Measurements from ENCODE around the gene PLA2G4C.
"Not testable (repeated sequence)": the region's sequence is repeated elsewhere in the genome, so short reads cannot be mapped to it uniquely, and the experiment has no call there.

Gene PLA2G4C

GRCh38 chr19:48090281-48090802 lies 20.3 kb downstream of the PLA2G4C start:
- Histone ChIP-seq H3K36me3 (ENCODE audit: control insufficient read depth, insufficient read depth, low read length) (no peaks in the 10 kb centered on the region), H3K27ac (ENCODE audit: low read length) (no peak overlapping the region)
- WGBS (ENCODE audit: insufficient coverage, insufficient read length): no CpG with 5 or more reads among the region's 5 CpGs

GRCh38 chr19:48088991-48089390 lies 21.6 kb downstream of the PLA2G4C start:
- H3K9me3 ChIP-seq (ENCODE audit: control insufficient read depth, insufficient read depth, low read length); H3K36me3 ChIP-seq (ENCODE audit: control insufficient read depth, insufficient read depth, low read length); H3K4me1 ChIP-seq (ENCODE audit: control insufficient read depth, insufficient read depth, low read length); DNase-seq (ENCODE audit: low read depth, low spot score); H3K27ac ChIP-seq (ENCODE audit: low read length); H3K27me3 ChIP-seq (ENCODE audit: control insufficient read depth, insufficient read depth, low read length); H3K4me3 ChIP-seq (ENCODE audit: low read length): not testable (repeated sequence)
- WGBS (ENCODE audit: insufficient coverage, insufficient read length): no CpG with 5 or more reads among the region's 6 CpGs

More at GRCh38 chr19:48090281-48090802, 20.3 kb downstream of the PLA2G4C start:
- no peak overlapping the region for H3K4me3 ChIP-seq (ENCODE audit: low read length)
- H3K27me3 ChIP-seq (ENCODE audit: control insufficient read depth, insufficient read depth, low read length): no peaks in the 10 kb centered on the region
- H3K4me1 ChIP-seq (ENCODE audit: control insufficient read depth, insufficient read depth, low read length): no peaks in the 10 kb centered on the region
- H3K9me3 ChIP-seq (ENCODE audit: control insufficient read depth, insufficient read depth, low read length): peaks cover 2% of the 10 kb centered on the region; the same call in 1 of the 2 replicates
- no peak for DNase-seq (ENCODE audit: low read depth, low spot score)

- Histone ChIP-seq H3K4me1 (ENCODE audit: control insufficient read depth, insufficient read depth, low read length) (no peaks in the 10 kb centered on the region), H3K27me3 (ENCODE audit: control insufficient read depth, insufficient read depth, low read length) (no peaks in the 10 kb centered on the region), H3K27ac (ENCODE audit: low read length) (no peak overlapping the region), H3K4me3 (ENCODE audit: low read length) (no peak overlapping the region), H3K36me3 (ENCODE audit: control insufficient read depth, insufficient read depth, low read length) (no peaks in the 10 kb centered on the region), H3K9me3 (ENCODE audit: control insufficient read depth, insufficient read depth, low read length) (no peaks in the 10 kb centered on the region)
- no peak for DNase-seq (ENCODE audit: low read depth, low spot score)
- WGBS (ENCODE audit: insufficient coverage, insufficient read length): no CpG with 5 or more reads among the region's 7 CpGs
Observed at GRCh38 chr19:48085904-48086864, 24.4 kb downstream of the PLA2G4C start.

- DNase-seq (ENCODE audit: low read depth, low spot score): no peak
- Histone ChIP-seq H3K9me3 (ENCODE audit: control insufficient read depth, insufficient read depth, low read length) (no peaks in the 10 kb centered on the region), H3K4me3 (ENCODE audit: low read length) (no peak overlapping the region), H3K4me1 (ENCODE audit: control insufficient read depth, insufficient read depth, low read length) (no peaks in the 10 kb centered on the region), H3K27ac (ENCODE audit: low read length) (no peak overlapping the region), H3K27me3 (ENCODE audit: control insufficient read depth, insufficient read depth, low read length) (no peaks in the 10 kb centered on the region), H3K36me3 (ENCODE audit: control insufficient read depth, insufficient read depth, low read length) (no peaks in the 10 kb centered on the region)
- WGBS (ENCODE audit: insufficient coverage, insufficient read length): no CpG with 5 or more reads among the region's 3 CpGs
Observed at GRCh38 chr19:48085076-48085475, 25.5 kb downstream of the PLA2G4C start.

- no peak overlapping the region for H3K27ac ChIP-seq (ENCODE audit: low read length)
- WGBS (ENCODE audit: insufficient coverage, insufficient read length): no CpG with 5 or more reads among the region's 5 CpGs
- H3K4me3 ChIP-seq (ENCODE audit: low read length): no peak overlapping the region
- no peaks in the 10 kb centered on the region for H3K27me3 ChIP-seq (ENCODE audit: control insufficient read depth, insufficient read depth, low read length)
- no peaks in the 10 kb centered on the region for H3K36me3 ChIP-seq (ENCODE audit: control insufficient read depth, insufficient read depth, low read length)
- H3K4me1 ChIP-seq (ENCODE audit: control insufficient read depth, insufficient read depth, low read length): no peaks in the 10 kb centered on the region
- H3K9me3 ChIP-seq (ENCODE audit: control insufficient read depth, insufficient read depth, low read length): no peaks in the 10 kb centered on the region
- no peak for DNase-seq (ENCODE audit: low read depth, low spot score)
Observed at GRCh38 chr19:48081106-48081505, 29.5 kb downstream of the PLA2G4C start.

GRCh38 chr19:48070177-48070769 lies 40.3 kb downstream of the PLA2G4C start:
- not testable (repeated sequence) for H3K27ac ChIP-seq (ENCODE audit: low read length); DNase-seq (ENCODE audit: low read depth, low spot score); H3K36me3 ChIP-seq (ENCODE audit: control insufficient read depth, insufficient read depth, low read length); H3K4me3 ChIP-seq (ENCODE audit: low read length); H3K27me3 ChIP-seq (ENCODE audit: control insufficient read depth, insufficient read depth, low read length); H3K4me1 ChIP-seq (ENCODE audit: control insufficient read depth, insufficient read depth, low read length); H3K9me3 ChIP-seq (ENCODE audit: control insufficient read depth, insufficient read depth, low read length)
- WGBS (ENCODE audit: insufficient coverage, insufficient read length): no CpG with 5 or more reads among the region's 3 CpGs

GRCh38 chr19:48069435-48069834 lies 41.2 kb downstream of the PLA2G4C start:
- no peak for DNase-seq (ENCODE audit: low read depth, low spot score)
- no CpG with 5 or more reads among the region's 2 CpGs for WGBS (ENCODE audit: insufficient coverage, insufficient read length)
- no peak overlapping the region for H3K27ac ChIP-seq (ENCODE audit: low read length)
- no peaks in the 10 kb centered on the region for H3K27me3 ChIP-seq (ENCODE audit: control insufficient read depth, insufficient read depth, low read length)
- no peak overlapping the region for H3K4me3 ChIP-seq (ENCODE audit: low read length)
- no peaks in the 10 kb centered on the region for H3K9me3 ChIP-seq (ENCODE audit: control insufficient read depth, insufficient read depth, low read length)
- H3K4me1 ChIP-seq (ENCODE audit: control insufficient read depth, insufficient read depth, low read length): no peaks in the 10 kb centered on the region
- no peaks in the 10 kb centered on the region for H3K36me3 ChIP-seq (ENCODE audit: control insufficient read depth, insufficient read depth, low read length)

GRCh38 chr19:48064509-48064908 lies 46.1 kb downstream of the PLA2G4C start:
- Histone ChIP-seq H3K9me3 (ENCODE audit: control insufficient read depth, insufficient read depth, low read length) (no peaks in the 10 kb centered on the region), H3K36me3 (ENCODE audit: control insufficient read depth, insufficient read depth, low read length) (no peaks in the 10 kb centered on the region), H3K4me3 (ENCODE audit: low read length) (no peak overlapping the region), H3K27ac (ENCODE audit: low read length) (no peak overlapping the region), H3K27me3 (ENCODE audit: control insufficient read depth, insufficient read depth, low read length) (no peaks in the 10 kb centered on the region), H3K4me1 (ENCODE audit: control insufficient read depth, insufficient read depth, low read length) (no peaks in the 10 kb centered on the region; the same call in 1 of the 2 replicates)
- DNase-seq (ENCODE audit: low read depth, low spot score): no peak
- WGBS (ENCODE audit: insufficient coverage, insufficient read length): no CpG with 5 or more reads among the region's 2 CpGs

- H3K36me3 ChIP-seq (ENCODE audit: control insufficient read depth, insufficient read depth, low read length): no peaks in the 10 kb centered on the region
- H3K9me3 ChIP-seq (ENCODE audit: control insufficient read depth, insufficient read depth, low read length): no peaks in the 10 kb centered on the region
- H3K27ac ChIP-seq (ENCODE audit: low read length): no peak overlapping the region
- no CpG with 5 or more reads among the region's 37 CpGs for WGBS (ENCODE audit: insufficient coverage, insufficient read length)
- no peak overlapping the region for H3K4me3 ChIP-seq (ENCODE audit: low read length)
- no peak for DNase-seq (ENCODE audit: low read depth, low spot score)
- H3K4me1 ChIP-seq (ENCODE audit: control insufficient read depth, insufficient read depth, low read length): no peaks in the 10 kb centered on the region; the same call in 1 of the 2 replicates
- H3K27me3 ChIP-seq (ENCODE audit: control insufficient read depth, insufficient read depth, low read length): no peaks in the 10 kb centered on the region
Observed at GRCh38 chr19:48061401-48062344, 48.9 kb downstream of the PLA2G4C start.

GRCh38 chr19:48060381-48060780 lies 50.2 kb downstream of the PLA2G4C start:
- no CpG with 5 or more reads among the region's 5 CpGs for WGBS (ENCODE audit: insufficient coverage, insufficient read length)
- DNase-seq (ENCODE audit: low read depth, low spot score): no peak
- H3K36me3 ChIP-seq (ENCODE audit: control insufficient read depth, insufficient read depth, low read length): no peaks in the 10 kb centered on the region
- H3K27me3 ChIP-seq (ENCODE audit: control insufficient read depth, insufficient read depth, low read length): no peaks in the 10 kb centered on the region
- H3K9me3 ChIP-seq (ENCODE audit: control insufficient read depth, insufficient read depth, low read length): no peaks in the 10 kb centered on the region
- no peak overlapping the region for H3K27ac ChIP-seq (ENCODE audit: low read length)
- no peak overlapping the region for H3K4me3 ChIP-seq (ENCODE audit: low read length)
- H3K4me1 ChIP-seq (ENCODE audit: control insufficient read depth, insufficient read depth, low read length): no peaks in the 10 kb centered on the region; the same call in 1 of the 2 replicates
